SK-N-MC (cell line): ENCODE data around the gene PDIA6.

Experiments used
- DNase-seq: peaks from one replicate; pipeline ENCODE4 v3.0.0-alpha.2; 2011; ENCODE audit warnings: low read depth, low spot score
- H3K27ac ChIP-seq: fragments of 200-600 bp; sonication (generic); 2 replicates; pipeline ENCODE4 v1.5.1; 2016; ENCODE audit warnings: mixed run types
- H3K36me3 ChIP-seq: fragments of 200-600 bp; sonication (generic); 2 replicates; pipeline ENCODE4 v1.6.1; 2017; ENCODE audit warnings: antibody characterized with exemption, low read length, mixed read lengths; ENCODE audit not compliant: insufficient read depth
- H3K4me3 ChIP-seq: fragments of 200-600 bp; sonication (generic); 2 replicates; pipeline ENCODE4 v1.5.1; 2016
- H3K9ac ChIP-seq: fragments of 200-600 bp; sonication (generic); 2 replicates; pipeline ENCODE4 v1.8.0; 2017; ENCODE audit warnings: mixed run types, mixed read lengths; ENCODE audit not compliant: insufficient read length
- H3K9me3 ChIP-seq: fragments of 200-600 bp; sonication (generic); 2 replicates; pipeline ENCODE4 v1.6.1; 2017; ENCODE audit warnings: low read depth, mild to moderate bottlenecking, antibody characterized with exemption, low read length, moderate library complexity, mixed read lengths
- EZH2 ChIP-seq: fragments of 200-600 bp; sonication (generic); IDR thresholded peaks from one replicate; pipeline ENCODE4 v1.6.1; 2017; ENCODE audit warnings: antibody characterized with exemption
- FOXP2 ChIP-seq: optimal IDR thresholded peaks from 2 replicates; pipeline ENCODE3; 2011; ENCODE audit warnings: mild to moderate bottlenecking, moderate library complexity; ENCODE audit not compliant: insufficient read depth; ENCODE audit errors: extremely low read length, control extremely low read depth
- POLR2AphosphoS5 ChIP-seq: IDR thresholded peaks from 2 replicates; pipeline ENCODE4 v1.6.1; 2012; ENCODE audit warnings: mild to moderate bottlenecking, low read depth, low read length, borderline replicate concordance

The PDIA6 gene

GRCh38 chr2:10759151-10759714, 53.4 kb downstream of the PDIA6 start:
- no peak for DNase-seq
- H3K9ac ChIP-seq, result no peak overlapping the region
- H3K4me3 ChIP-seq, result no peak overlapping the region

GRCh38 chr2:10757814-10758286, 54.7 kb downstream of the PDIA6 start:
- no peaks in the 10 kb centered on the region for H3K36me3 ChIP-seq
- TF ChIP-seq FOXP2 (no peak), EZH2 (no peak), POLR2AphosphoS5 (no peak)
- no peaks in the 10 kb centered on the region for H3K9me3 ChIP-seq
- H3K27ac ChIP-seq, result no peak overlapping the region
- no peak overlapping the region for H3K9ac ChIP-seq
- no peak overlapping the region for H3K4me3 ChIP-seq
- DNase-seq, result no peak

More at GRCh38 chr2:10759151-10759714, 53.4 kb downstream of the PDIA6 start:
- H3K9me3 ChIP-seq, result no peaks in the 10 kb centered on the region
- H3K27ac ChIP-seq, result no peak overlapping the region
- H3K36me3 ChIP-seq, result no peaks in the 10 kb centered on the region
- TF ChIP-seq POLR2AphosphoS5 (no peak), EZH2 (no peak), FOXP2 (no peak)

GRCh38 chr2:10755621-10756020, 57.0 kb downstream of the PDIA6 start:
- Histone ChIP-seq H3K9me3 (no peaks in the 10 kb centered on the region), H3K27ac (no peak overlapping the region), H3K4me3 (no peak overlapping the region), H3K36me3 (no peaks in the 10 kb centered on the region), H3K9ac (no peak overlapping the region)
- TF ChIP-seq POLR2AphosphoS5 (no peak), EZH2 (no peak), FOXP2 (no peak)
- no peak for DNase-seq

GRCh38 chr2:10753876-10754275, 58.7 kb downstream of the PDIA6 start:
- Histone ChIP-seq H3K36me3 (no peaks in the 10 kb centered on the region), H3K9ac (no peak overlapping the region), H3K4me3 (no peak overlapping the region), H3K27ac (no peak overlapping the region), H3K9me3 (no peaks in the 10 kb centered on the region)
- no peak for DNase-seq
- TF ChIP-seq EZH2 (no peak), FOXP2 (no peak), POLR2AphosphoS5 (no peak)

GRCh38 chr2:10753156-10753555, 59.4 kb downstream of the PDIA6 start:
- H3K36me3 ChIP-seq, result no peaks in the 10 kb centered on the region
- no peak overlapping the region for H3K9ac ChIP-seq
- H3K4me3 ChIP-seq, result no peak overlapping the region
- TF ChIP-seq EZH2 (no peak), FOXP2 (no peak), POLR2AphosphoS5 (no peak)
- no peaks in the 10 kb centered on the region for H3K9me3 ChIP-seq
- DNase-seq, result no peak
- no peak overlapping the region for H3K27ac ChIP-seq

GRCh38 chr2:10752236-10752635, 60.3 kb downstream of the PDIA6 start:
- Histone ChIP-seq H3K27ac (no peak overlapping the region), H3K36me3 (no peaks in the 10 kb centered on the region), H3K4me3 (no peak overlapping the region), H3K9me3 (no peaks in the 10 kb centered on the region), H3K9ac (no peak overlapping the region)
- DNase-seq, result peak; percentile 10
- no peak for TF ChIP-seq EZH2
- TF ChIP-seq FOXP2, result no peak
- TF ChIP-seq POLR2AphosphoS5, result no peak

- no peak overlapping the region for H3K9ac ChIP-seq
- H3K36me3 ChIP-seq, result no peaks in the 10 kb centered on the region
- DNase-seq, result no peak
- TF ChIP-seq POLR2AphosphoS5 (no peak), EZH2 (no peak), FOXP2 (no peak)
- no peak overlapping the region for H3K27ac ChIP-seq
- no peaks in the 10 kb centered on the region for H3K9me3 ChIP-seq
- H3K4me3 ChIP-seq, result no peak overlapping the region
Measured at GRCh38 chr2:10750610-10751009, 62.0 kb downstream of the PDIA6 start.

GRCh38 chr2:10742666-10743065, 69.9 kb downstream of the PDIA6 start:
- H3K36me3 ChIP-seq, result no peaks in the 10 kb centered on the region
- TF ChIP-seq POLR2AphosphoS5 (no peak), FOXP2 (no peak), EZH2 (no peak)

GRCh38 chr2:10741139-10741538, 71.4 kb downstream of the PDIA6 start:
- Histone ChIP-seq H3K27ac (no peak overlapping the region), H3K36me3 (no peaks in the 10 kb centered on the region), H3K9me3 (no peaks in the 10 kb centered on the region), H3K9ac (no peak overlapping the region), H3K4me3 (no peak overlapping the region)
- no peak for DNase-seq
- TF ChIP-seq EZH2 (no peak), FOXP2 (no peak), POLR2AphosphoS5 (no peak)

More at GRCh38 chr2:10742666-10743065, 69.9 kb downstream of the PDIA6 start:
- no peak for DNase-seq
- H3K9me3 ChIP-seq, result no peaks in the 10 kb centered on the region
- H3K9ac ChIP-seq, result no peak overlapping the region
- no peak overlapping the region for H3K27ac ChIP-seq
- no peak overlapping the region for H3K4me3 ChIP-seq
